H1 (cell line): ENCODE results near the gene IVL. TPM values are rescaled to one million over a fixed set of nuclear protein-coding genes. Genes with fewer than 3 reads are reported as not detected.

Source experiments
- CTCF ChIA-PET: fragments of 300-600 bp; sonication (Branson Sonifier 250); formaldehyde crosslinking; loops from one replicate; lab custom pipeline; 2021; ENCODE audit not compliant: partially characterized antibody; lab: Charles Lee
- POLR2A ChIA-PET: fragments of 300-600 bp; sonication (Branson Sonifier 250); formaldehyde crosslinking; loops from one replicate; lab custom pipeline; 2021; ENCODE audit warnings: inconsistent platforms; ENCODE audit not compliant: partially characterized antibody; lab: Charles Lee
- DNase-seq, 2 experiments: peaks; one replicate each; pipeline versions ENCODE4 v3.0.0 to v3.0.0-alpha.2; 2010 to 2022; ENCODE audit warnings: low spot score in 2 of 2, low read depth in 1 of 2, mixed read lengths in 1 of 2
- FAIRE-seq: peaks from 2 replicates; lab custom pipeline; 2011; peaks lifted over from hg19 to GRCh38; lab: Jason Lieb, UNC
- H2AFZ ChIP-seq: 2 replicates; pipeline ENCODE4 v1.8.1; 2012; ENCODE audit warnings: low read length, inconsistent platforms
- H2AK5ac ChIP-seq: 2 replicates; pipeline ENCODE4 v1.6.1; 2013; ENCODE audit warnings: low read depth, low read length
- H2BK120ac ChIP-seq: replicated peaks from 2 replicates; pipeline ENCODE3; 2013; ENCODE audit warnings: low read depth, low read length, inconsistent platforms
- H2BK12ac ChIP-seq: 2 replicates; pipeline ENCODE4 v1.6.1; 2013; ENCODE audit warnings: low read depth, low read length
- H2BK15ac ChIP-seq: 2 replicates; pipeline ENCODE4 v1.6.1; 2013; ENCODE audit warnings: low read length
- H2BK20ac ChIP-seq: 2 replicates; pipeline ENCODE4 v1.6.1; 2013; ENCODE audit warnings: low read length
- H2BK5ac ChIP-seq: 2 replicates; pipeline ENCODE4 v1.6.1; 2013; ENCODE audit warnings: low read depth, low read length
- H3K14ac ChIP-seq: 2 replicates; pipeline ENCODE4 v1.6.1; 2013; ENCODE audit warnings: inconsistent platforms; ENCODE audit not compliant: insufficient read length
- H3K18ac ChIP-seq: 2 replicates; pipeline ENCODE4 v1.6.1; 2013; ENCODE audit warnings: low read length; ENCODE audit errors: extremely low read depth
- H3K23ac ChIP-seq: 2 replicates; pipeline ENCODE4 v1.6.1; 2013; ENCODE audit warnings: inconsistent platforms; ENCODE audit not compliant: insufficient read length
- H3K23me2 ChIP-seq: 2 replicates; pipeline ENCODE4 v1.6.1; 2013; ENCODE audit warnings: low read depth, low read length
- H3K27ac ChIP-seq: 2 replicates; pipeline ENCODE4 v1.6.1; 2011; ENCODE audit warnings: low read depth, low read length, inconsistent platforms
- H3K27me3 ChIP-seq, 4 experiments: replicated peaks in 1 of 4; 1 replicate in 1 of 4; 2 replicates in 3 of 4; pipeline versions ENCODE4 v1.6.1 to v1.8.1; 2011 to 2013; ENCODE audit warnings: low read length in 3 of 4, mild to moderate bottlenecking in 3 of 4, inconsistent platforms in 2 of 4, mixed read lengths in 2 of 4, moderate library complexity in 1 of 4; ENCODE audit not compliant: control insufficient read depth in 3 of 4, insufficient read depth in 3 of 4; ENCODE audit errors: extremely low read depth in 1 of 4
- H3K36me3 ChIP-seq, 4 experiments: 2 replicates each; pipeline versions ENCODE4 v1.6.1 to v1.8.1; 2011 to 2013; ENCODE audit warnings: mild to moderate bottlenecking in 4 of 4, low read length in 3 of 4, moderate library complexity in 2 of 4, control low read depth in 1 of 4, inconsistent platforms in 1 of 4; ENCODE audit not compliant: insufficient read depth in 4 of 4, control insufficient read depth in 2 of 4
- H3K4ac ChIP-seq: replicated peaks from 2 replicates; pipeline ENCODE3; 2013; ENCODE audit warnings: low read length, low read depth, mixed read lengths, inconsistent platforms; ENCODE audit not compliant: insufficient read length
- H3K4me1 ChIP-seq, 4 experiments: replicated peaks in 1 of 4; 1 replicate in 1 of 4; 2 replicates in 3 of 4; pipeline versions ENCODE4 v1.6.1 to v1.8.1; 2011 to 2013; ENCODE audit warnings: low read length in 3 of 4, inconsistent platforms in 2 of 4, mixed read lengths in 1 of 4; ENCODE audit not compliant: insufficient read depth in 4 of 4, control insufficient read depth in 3 of 4
- H3K4me2 ChIP-seq, 2 experiments: 2 replicates each; pipeline versions ENCODE4 v1.6.1 to v1.8.1; 2011 to 2013; ENCODE audit warnings: low read depth in 2 of 2, low read length in 2 of 2, control low read depth in 1 of 2, inconsistent platforms in 1 of 2, mild to moderate bottlenecking in 1 of 2; ENCODE audit not compliant: insufficient read depth in 1 of 2
- H3K4me3 ChIP-seq, 4 experiments: fragments of 200-600, 300-600 bp in 1 of 4; sonication (generic), shearing (Covaris generic), sonication (Bioruptor Twin) in 1 of 4; 2 replicates each; pipeline versions ENCODE4 v1.5.1 to v1.8.1; 2011 to 2016; ENCODE audit warnings: low read length in 4 of 4, low read depth in 3 of 4, control low read depth in 2 of 4, inconsistent platforms in 2 of 4, mild to moderate bottlenecking in 2 of 4, mixed read lengths in 1 of 4, moderate library complexity in 1 of 4; ENCODE audit not compliant: insufficient read depth in 2 of 4; ENCODE audit errors: extremely low read depth in 1 of 4
- H3K56ac ChIP-seq: replicated peaks from 2 replicates; pipeline ENCODE3; 2013; ENCODE audit warnings: low read depth, mild to moderate bottlenecking, mixed read lengths, low read length, inconsistent platforms; ENCODE audit not compliant: insufficient read length
- H3K79me1 ChIP-seq: 2 replicates; pipeline ENCODE4 v1.6.1; 2013; ENCODE audit warnings: low read depth, low read length, control low read depth
- H3K79me2 ChIP-seq, 2 experiments: 2 replicates each; pipeline versions ENCODE4 v1.6.1 to v1.8.1; 2012 to 2013; ENCODE audit warnings: low read length in 2 of 2, mild to moderate bottlenecking in 2 of 2, inconsistent platforms in 1 of 2; ENCODE audit not compliant: insufficient read depth in 2 of 2, control insufficient read depth in 1 of 2
- H3K9ac ChIP-seq, 4 experiments: replicated peaks in 1 of 4; 1 replicate in 1 of 4; 2 replicates in 3 of 4; pipeline versions ENCODE4 v1.6.1 to v1.8.1; 2011 to 2013; ENCODE audit warnings: low read depth in 3 of 4, low read length in 3 of 4, control low read depth in 2 of 4, mild to moderate bottlenecking in 2 of 4, moderate library complexity in 2 of 4, inconsistent platforms in 1 of 4; ENCODE audit errors: extremely low read depth in 1 of 4
- H3K9me3 ChIP-seq, 2 experiments: 2 replicates each; pipeline versions ENCODE4 v1.6.1 to v1.8.1; 2012 to 2013; ENCODE audit warnings: mild to moderate bottlenecking in 2 of 2, moderate library complexity in 2 of 2, control low read depth in 1 of 2, inconsistent platforms in 1 of 2, low read depth in 1 of 2, low read length in 1 of 2, mixed read lengths in 1 of 2; ENCODE audit not compliant: insufficient read depth in 2 of 2
- H4K20me1 ChIP-seq, 2 experiments: replicated peaks in 1 of 2; 2 replicates each; pipeline versions ENCODE3 to v1.8.1; 2011 to 2013; ENCODE audit warnings: inconsistent platforms in 2 of 2, low read length in 2 of 2, mild to moderate bottlenecking in 1 of 2; ENCODE audit not compliant: insufficient read depth in 2 of 2, control insufficient read depth in 1 of 2
- H4K5ac ChIP-seq: 2 replicates; pipeline ENCODE4 v1.6.1; 2013; ENCODE audit warnings: low read length, low read depth, mixed read lengths, inconsistent platforms; ENCODE audit not compliant: insufficient read length
- H4K8ac ChIP-seq: 2 replicates; pipeline ENCODE4 v1.8.0; 2013; ENCODE audit warnings: mild to moderate bottlenecking, moderate library complexity, low read length, inconsistent platforms; ENCODE audit not compliant: insufficient read depth; ENCODE audit errors: extremely low read depth
- H4K91ac ChIP-seq: replicated peaks from 2 replicates; pipeline ENCODE3; 2013; ENCODE audit warnings: low read length, mixed read lengths, inconsistent platforms; ENCODE audit not compliant: insufficient read length
- ATF2 ChIP-seq: IDR thresholded peaks from 2 replicates; pipeline ENCODE4 v1.6.1; 2012; ENCODE audit warnings: low read length, inconsistent platforms
- ATF3 ChIP-seq: IDR thresholded peaks from 2 replicates; pipeline ENCODE4 v1.6.1; 2011; ENCODE audit warnings: low read depth, mild to moderate bottlenecking, low read length; ENCODE audit not compliant: insufficient read depth
- CBX8 ChIP-seq: fragments of 300-800, 300-1000 bp; sonication (generic); IDR thresholded peaks from 2 replicates; pipeline ENCODE4 v1.7.1; 2016; ENCODE audit warnings: low read depth, low read length, borderline replicate concordance
- CTBP2 ChIP-seq: IDR thresholded peaks from 2 replicates; pipeline ENCODE4 v1.7.0; 2011; ENCODE audit warnings: borderline replicate concordance, mild to moderate bottlenecking, moderate library complexity, mixed read lengths, low read length; ENCODE audit not compliant: insufficient read depth, insufficient read length
- E2F6 ChIP-seq: IDR thresholded peaks from 2 replicates; pipeline ENCODE4 v1.6.1; 2012; ENCODE audit warnings: inconsistent platforms
- FOSL1 ChIP-seq: IDR thresholded peaks from 2 replicates; pipeline ENCODE4 v1.6.1; 2011; ENCODE audit warnings: mild to moderate bottlenecking, low read depth, low read length, moderate library complexity; ENCODE audit not compliant: insufficient read depth
- GTF2F1 ChIP-seq: IDR thresholded peaks from 2 replicates; pipeline ENCODE4 v1.6.1; 2012; ENCODE audit warnings: low read depth, low read length, improper control_type of control experiment, borderline replicate concordance
- JUND ChIP-seq: IDR thresholded peaks from 2 replicates; pipeline ENCODE4 v1.6.1; 2011; ENCODE audit warnings: mild to moderate bottlenecking, improper control_type of control experiment, low read length
- NRF1 ChIP-seq: IDR thresholded peaks from 2 replicates; pipeline ENCODE4 v1.6.1; 2011; ENCODE audit warnings: mild to moderate bottlenecking, low read depth, low read length, improper control_type of control experiment
- TAF7 ChIP-seq: optimal IDR thresholded peaks from 2 replicates; pipeline ENCODE3; 2011; ENCODE audit warnings: low read depth, mild to moderate bottlenecking, inconsistent platforms, low read length, moderate library complexity, borderline replicate concordance
- TCF12 ChIP-seq: IDR thresholded peaks from 2 replicates; pipeline ENCODE4 v1.6.1; 2011; ENCODE audit warnings: low read depth, mild to moderate bottlenecking, low read length
- YY1 ChIP-seq: IDR thresholded peaks from 2 replicates; pipeline ENCODE4 v1.6.1; 2011; ENCODE audit warnings: low read depth, mild to moderate bottlenecking, low read length
- polyA plus RNA-seq, 7 experiments: library from polyadenylated mRNA; depleted of rRNA in 3 of 7; stranded (reverse) in 5 of 7; unstranded in 2 of 7; fragments of >200 nt in 5 of 7; fragments of 200-250 nt in 2 of 7; gene quantifications; 1 replicate in 5 of 7; 2 replicates in 1 of 7; 4 replicates in 1 of 7; pipeline versions ENCODE4 v1.2.1 to v1.2.3, GENCODE V29; 2011 to 2013; ENCODE audit warnings: missing spikeins in 2 of 7, mixed read lengths in 2 of 7
- total RNA-seq: library from RNA; stranded (reverse); fragmentation: NEBNext Ultra II Directional; extraction: Animal tissue kit (Norgen Biotek cat#: 25700); gene quantifications from 2 replicates; pipeline ENCODE4 v1.2.1, GENCODE V29; 2021

Gene IVL
- total and polyA plus RNA-seq, 2 of the 8 experiments (the other 6 are each of a cell fraction or from before 2014, with no cell fraction given), result not detected

DNA sequence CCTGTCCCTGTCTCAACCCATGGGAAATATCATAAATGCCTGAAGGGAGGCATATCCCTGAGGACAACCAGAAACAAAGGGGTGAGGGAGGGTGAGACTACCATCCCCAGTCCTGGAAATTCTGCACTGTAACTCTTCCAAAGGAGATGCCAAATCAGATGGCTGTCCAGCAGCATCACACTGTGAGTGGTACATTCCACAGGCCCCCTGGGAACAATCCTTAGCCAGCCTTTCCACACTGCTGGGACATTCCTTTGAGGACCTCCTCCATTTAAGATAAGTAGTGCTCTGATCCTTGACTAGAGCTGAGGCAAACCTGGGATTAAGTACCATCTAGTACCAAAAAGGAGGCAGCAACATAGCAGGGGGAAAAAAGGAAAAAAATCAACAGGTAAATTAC lies 10.7 kb downstream of the IVL start:
- Histone ChIP-seq H3K4me1 (no peaks in the 10 kb centered on the region), H2AK5ac (no peak overlapping the region), H3K23ac (no peak overlapping the region), H3K4me2 (no peak overlapping the region), H3K79me2 (no peaks in the 10 kb centered on the region), H2BK12ac (no peak overlapping the region), H4K91ac (no peak overlapping the region), H2AFZ (no peak overlapping the region), H3K36me3 (no peaks in the 10 kb centered on the region), H3K18ac (no peak overlapping the region), H3K56ac (no peak overlapping the region), H3K27me3 (no peaks in the 10 kb centered on the region), H3K14ac (no peak overlapping the region), H3K23me2 (no peaks in the 10 kb centered on the region), H2BK20ac (no peak overlapping the region), H3K4me3 (no peak overlapping the region), H3K79me1 (no peaks in the 10 kb centered on the region), H4K8ac (no peak overlapping the region), H4K5ac (no peak overlapping the region), H3K4ac (no peak overlapping the region), H2BK5ac (no peak overlapping the region), H3K27ac (no peak overlapping the region), H4K20me1 (no peaks in the 10 kb centered on the region), H2BK120ac (no peak overlapping the region), H3K9ac (no peak overlapping the region), H2BK15ac (no peak overlapping the region), H3K9me3 (no peaks in the 10 kb centered on the region)
- no peak for FAIRE-seq
- CTCF ChIA-PET, result interaction anchor here (0.6 to 1.1 kb wide), 3 partner anchors 17 to 274 kb away, joined by 3 to 4 read pairs (median 3); no protein-coding TSS in a partner anchor
- DNase-seq, result no peak
- POLR2A ChIA-PET, result no interaction called here
- no peak for TF ChIP-seq CBX8
- no peak for TF ChIP-seq NRF1
- TF ChIP-seq TCF12, result no peak
- no peak for TF ChIP-seq GTF2F1
- TF ChIP-seq ATF2, result no peak
- TF ChIP-seq TAF7, result no peak
- TF ChIP-seq FOSL1, result no peak
- TF ChIP-seq JUND, result no peak
- TF ChIP-seq ATF3, result no peak
- no peak for TF ChIP-seq E2F6
- no peak for TF ChIP-seq CTBP2
- TF ChIP-seq YY1, result no peak
